IPS DF 4.7 (cell line): Measurements from ENCODE around the gene CLDN12.
"Not testable (repeated sequence)": the region's sequence is repeated elsewhere in the genome, so short reads cannot be mapped to it uniquely, and the experiment has no call there.

Source experiments
- DNase-seq: peaks from one replicate; pipeline ENCODE4 v3.0.0-alpha.2; 2013; ENCODE audit warnings: low spot score; ENCODE audit errors: extremely low read depth

Gene CLDN12

DNA sequence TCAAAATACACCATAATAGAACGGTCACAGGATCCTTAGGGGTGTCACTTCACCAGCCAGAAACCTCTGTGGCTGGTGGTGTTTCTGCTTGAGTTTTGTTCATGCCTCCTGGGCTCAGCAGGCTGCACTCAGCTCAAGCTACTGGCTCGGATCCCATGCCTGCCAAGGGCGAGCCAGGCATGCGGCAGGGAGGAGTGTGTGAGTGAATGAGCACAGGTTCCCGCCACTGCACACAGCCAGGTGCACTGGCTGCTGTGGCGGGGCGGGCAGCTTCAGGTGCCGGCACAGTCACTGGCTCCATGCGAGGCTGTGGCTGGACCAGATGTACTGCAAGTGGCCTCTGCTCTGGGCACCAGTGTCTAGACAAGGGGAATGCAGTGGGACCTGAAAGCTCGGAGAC is 29.5 kb downstream of the CLDN12 start:
- no peak for DNase-seq

DNA sequence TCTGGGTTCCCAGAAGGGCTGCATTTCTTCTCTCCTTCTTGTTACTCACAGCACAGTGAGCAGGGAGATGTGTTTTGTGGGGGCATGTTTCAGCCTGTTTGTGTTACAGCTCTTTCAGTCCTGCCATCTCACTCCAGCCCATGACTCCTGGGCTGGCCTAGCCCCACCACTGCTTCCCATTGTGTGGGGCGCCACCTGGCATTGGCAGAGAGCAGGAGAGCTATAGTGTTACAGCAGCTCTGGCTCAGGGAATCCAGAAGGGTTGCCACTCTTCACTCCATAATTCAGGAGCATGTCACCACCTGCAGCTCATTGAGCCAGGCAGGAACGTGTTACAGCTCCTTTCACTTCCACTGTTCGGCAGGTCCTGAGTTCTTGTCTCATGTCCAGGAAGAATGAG is 30.0 kb downstream of the CLDN12 start:
- no peak for DNase-seq

DNA sequence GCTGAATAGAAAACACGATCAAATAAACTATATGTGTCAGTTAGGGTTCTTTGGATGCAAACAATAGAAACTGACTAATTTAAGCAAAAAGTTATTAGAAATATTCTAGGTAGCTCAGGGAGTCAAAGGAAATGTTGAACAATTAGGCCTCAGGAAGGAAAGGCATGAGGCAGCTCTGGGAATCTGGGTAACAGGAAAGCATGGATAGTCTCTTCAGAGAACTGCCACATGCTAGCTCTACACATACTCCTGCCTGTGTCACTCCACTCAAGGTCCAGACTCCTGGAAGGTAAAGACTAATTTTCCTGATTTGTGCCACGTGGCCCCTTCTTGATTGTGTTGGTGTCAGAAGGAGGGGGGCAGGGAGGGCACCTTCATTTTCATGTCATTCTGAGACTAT is 42.4 kb downstream of the CLDN12 start:
- no peak for DNase-seq

DNA sequence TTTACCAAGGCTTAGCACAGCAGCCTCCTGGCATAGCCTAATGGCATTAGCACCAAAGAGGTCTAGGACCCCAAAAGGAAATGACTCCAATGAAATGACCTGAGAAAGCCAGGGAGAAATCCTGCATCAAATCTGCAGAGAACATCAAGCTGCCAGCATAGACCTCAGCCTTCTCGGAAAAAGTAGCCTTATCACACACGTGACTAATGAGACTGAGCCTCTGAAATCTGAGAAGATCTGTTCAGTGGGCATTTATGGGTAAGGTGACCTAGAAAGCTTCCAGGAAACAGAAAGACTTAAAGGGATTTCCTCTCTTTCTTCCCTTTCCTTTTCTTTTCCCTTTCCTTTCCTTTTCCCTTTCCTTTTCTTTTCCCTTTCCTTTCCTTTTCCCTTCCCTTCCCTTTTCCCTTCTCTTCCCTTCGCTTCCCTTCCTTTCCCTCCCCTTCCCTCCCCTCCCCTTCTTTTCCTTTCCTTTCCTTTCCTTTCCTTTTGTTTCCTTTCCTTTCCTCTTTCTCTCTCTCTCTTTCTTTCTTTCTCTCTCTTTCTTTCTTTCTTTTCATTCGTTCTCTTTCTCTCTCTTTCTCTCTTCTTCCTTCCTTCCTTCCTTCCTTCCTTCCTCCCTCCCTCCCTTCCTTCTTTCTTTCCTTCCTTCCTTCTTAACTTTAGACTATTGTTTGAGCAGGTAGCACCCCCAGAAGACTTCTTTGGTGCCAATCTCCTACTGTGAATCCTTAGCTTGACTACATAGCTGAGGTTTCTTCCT is 43.1 kb downstream of the CLDN12 start:
- DNase-seq, result no peak

DNA sequence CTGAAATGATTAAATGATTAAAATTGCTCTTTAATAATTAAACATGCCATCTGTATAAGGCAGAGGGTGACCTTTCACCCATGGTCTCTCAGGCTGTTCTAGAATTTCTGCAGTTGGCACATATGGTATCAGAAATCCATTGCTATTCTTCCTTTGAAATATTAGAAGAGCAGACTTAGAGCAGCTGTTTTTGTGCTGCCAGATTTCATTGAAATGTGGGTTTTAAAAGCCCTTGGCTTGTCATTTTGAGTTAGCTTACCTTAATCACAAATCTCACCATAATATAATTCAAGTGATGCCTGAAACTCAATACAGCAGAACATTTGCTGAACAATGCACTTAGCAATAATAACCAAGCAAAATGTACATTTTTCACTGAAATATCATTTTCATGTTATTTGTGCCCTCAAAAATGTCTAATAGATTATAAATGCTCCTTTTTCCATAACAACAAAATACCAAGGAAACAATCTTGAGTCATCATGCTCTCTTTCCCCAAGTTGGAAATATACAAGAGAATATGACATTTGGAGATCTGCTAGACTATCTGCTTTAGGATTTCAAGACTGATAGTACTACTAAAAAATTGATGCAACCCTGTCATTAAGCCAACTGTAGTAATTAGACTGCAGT is 50.1 kb downstream of the CLDN12 start:
- DNase-seq, result no peak

DNA sequence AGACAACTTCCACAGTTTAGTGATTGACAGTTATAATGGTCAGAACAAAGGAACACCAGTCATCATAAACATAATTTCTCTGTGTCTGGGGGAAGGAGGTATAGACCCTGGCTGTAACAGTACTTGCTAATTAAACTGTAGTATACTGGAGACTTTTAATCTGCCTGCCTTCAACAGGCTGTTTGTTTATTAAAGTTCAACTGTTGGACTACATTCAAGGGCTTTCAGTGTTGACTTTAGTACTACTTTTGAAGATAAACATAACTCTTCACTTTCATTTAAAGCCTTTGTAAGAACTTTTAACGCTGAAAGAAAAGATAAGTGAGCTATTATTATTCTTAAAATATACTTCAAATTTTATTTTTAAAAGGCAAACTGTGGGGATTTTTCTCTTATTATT is 50.7 kb downstream of the CLDN12 start:
- DNase-seq, result no peak

DNA sequence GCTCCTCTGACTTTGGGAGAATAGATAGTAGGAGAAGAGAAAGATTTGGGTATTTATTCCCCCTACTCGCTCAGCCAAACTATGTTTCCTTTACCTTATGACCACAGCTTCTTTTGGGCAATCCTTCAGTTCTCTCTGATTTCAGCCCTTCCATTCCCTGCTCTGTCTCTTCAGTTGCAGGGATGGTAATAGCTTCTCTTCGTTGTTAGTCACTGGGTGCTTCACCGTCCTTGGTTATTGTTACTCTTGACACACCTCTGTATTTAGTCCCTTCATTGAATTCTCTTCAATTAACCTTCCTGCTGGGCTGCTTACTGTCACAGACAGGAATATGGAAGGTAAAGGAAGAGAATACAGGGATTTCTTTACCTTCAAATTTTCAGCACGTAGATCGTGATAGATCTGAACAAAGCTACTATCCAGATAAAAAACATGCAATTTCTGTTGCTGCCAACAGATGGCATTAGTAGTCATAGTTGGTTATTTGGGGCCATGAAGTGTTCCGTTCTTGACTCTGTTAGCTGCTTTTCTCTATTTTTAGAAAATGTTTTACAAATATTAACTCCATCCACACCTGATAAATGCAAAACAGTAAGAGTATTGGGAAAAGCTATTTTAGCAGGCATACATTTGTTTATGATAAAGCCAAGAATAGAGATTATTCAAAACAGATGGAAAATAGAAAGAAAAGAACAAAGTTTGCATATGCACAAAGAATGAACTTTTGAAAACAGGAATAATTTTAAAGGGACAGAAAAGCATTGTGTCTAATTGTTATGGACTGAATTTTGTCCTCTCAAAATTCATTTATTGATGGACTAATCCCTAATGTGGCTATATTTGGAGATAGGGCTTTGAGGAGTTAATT is 52.1 kb downstream of the CLDN12 start:
- peak; percentile 38 for DNase-seq

DNA sequence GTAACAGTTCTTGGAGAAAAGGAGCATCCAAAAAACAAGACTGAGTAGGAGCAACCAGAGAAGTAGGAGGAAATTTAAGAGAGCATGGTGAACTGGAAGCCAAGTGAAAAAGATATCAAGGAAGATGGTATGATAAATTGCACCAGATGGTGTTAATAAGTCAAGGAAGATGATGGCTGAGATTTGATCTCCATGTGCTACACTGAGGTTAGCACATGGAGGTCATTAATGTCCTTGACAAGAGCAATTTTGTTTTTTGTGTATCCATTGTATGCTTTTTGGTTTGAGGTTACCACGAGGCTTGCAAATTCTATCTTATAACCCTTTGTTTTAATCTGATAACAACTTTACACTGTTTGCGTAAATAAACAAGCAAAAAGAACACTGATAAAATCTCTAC is 54.8 kb downstream of the CLDN12 start:
- DNase-seq, result no peak

DNA sequence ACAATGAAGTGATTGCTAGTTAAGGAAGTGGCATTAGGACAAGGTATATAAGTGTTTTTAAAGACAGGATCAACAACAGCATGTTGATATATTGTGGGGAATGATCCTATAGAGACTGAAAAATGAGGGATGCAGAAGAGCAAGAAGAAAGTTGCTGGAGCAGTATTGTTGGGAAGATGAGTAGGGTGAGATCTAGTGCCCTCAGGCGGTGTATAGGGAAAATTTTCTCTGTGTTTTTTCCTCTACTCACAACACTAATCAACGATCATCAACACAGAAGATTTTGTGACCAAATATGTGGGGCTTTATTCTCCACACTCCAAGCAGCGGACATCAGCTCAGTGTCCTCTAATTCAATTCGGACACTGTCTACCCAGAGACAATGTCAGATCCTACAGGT is 56.6 kb downstream of the CLDN12 start:
- no peak for DNase-seq

DNA sequence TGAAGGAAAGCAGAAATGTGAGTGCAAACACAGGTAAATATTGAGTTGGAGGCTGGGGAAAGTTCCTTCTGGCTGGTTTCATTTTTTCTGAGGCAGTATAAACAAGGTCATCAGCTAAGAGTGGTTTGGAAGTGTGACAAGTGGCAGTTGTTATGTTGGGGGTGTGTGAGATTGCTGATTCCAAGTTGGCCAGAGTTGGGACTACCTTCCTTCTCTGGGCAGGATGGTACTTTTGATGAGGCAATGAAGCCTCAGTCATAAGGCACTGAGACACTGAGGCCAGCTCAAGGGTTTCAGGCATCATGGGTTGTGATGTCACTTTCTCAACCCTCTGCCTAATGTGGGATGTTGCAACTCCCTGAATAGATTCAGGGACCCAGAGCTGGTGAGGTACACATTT is 58.0 kb downstream of the CLDN12 start:
- DNase-seq, result no peak

DNA sequence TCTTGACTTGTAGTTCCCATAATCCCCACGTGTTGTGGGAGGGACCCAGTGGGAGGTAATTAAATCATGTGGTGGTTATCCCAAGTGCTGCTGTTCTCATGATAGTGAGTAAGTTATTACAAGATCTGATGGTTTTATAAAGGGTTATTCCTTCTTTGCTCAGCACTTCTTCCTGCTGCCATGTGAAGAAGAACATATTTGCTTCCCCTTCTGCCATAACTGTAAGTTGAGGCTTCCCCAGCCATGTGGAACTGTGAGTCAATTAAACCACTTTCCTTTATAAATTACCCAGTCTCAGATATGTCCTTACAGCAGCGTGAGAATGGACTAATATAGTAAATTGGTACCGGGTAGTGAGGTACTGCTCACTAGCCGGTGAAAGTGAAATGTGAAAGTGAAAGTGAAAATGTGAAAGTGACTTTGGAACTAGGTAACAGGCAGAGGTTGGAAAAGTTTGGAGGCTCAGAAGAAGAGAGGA is 59.9 kb downstream of the CLDN12 start:
- not testable (repeated sequence) for DNase-seq
